ENCODE results near the gene TCEANC. TPM values are rescaled to one million over a fixed set of nuclear protein-coding genes. Genes with fewer than 3 reads are reported as not detected.

TCEANC gene
- polyA plus RNA-seq, 1 donor from 2014 or later: 5.0 TPM

DNA sequence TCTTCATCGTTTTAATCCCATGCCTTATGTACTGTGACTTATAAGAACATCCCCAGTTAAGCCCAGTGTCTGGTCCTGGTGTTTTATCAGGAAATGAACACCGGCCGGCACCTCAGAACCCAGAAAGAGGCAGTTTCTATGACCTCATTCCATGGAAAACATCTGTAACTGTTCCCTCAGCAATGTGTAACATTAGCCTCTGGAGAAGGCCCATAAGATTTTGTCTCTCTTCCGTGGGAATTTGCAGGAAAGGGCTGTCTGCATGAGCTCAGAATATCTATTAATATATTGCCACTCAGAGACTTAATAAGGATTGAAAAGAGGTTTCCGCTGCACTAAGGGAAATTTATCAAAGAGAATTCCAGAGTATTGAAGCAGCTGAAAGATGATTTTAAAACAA is 3.1 kb upstream of the TCEANC start:
- no peak overlapping the region for H3K4me3 ChIP-seq (ENCODE audit: low read length)
- no peak for TF ChIP-seq REST (IDR thresholded peaks at IDR 0.05; ENCODE audit: borderline replicate concordance)
- TF ChIP-seq EZH2 (IDR thresholded peaks at IDR 0.05; ENCODE audit: borderline replicate concordance, insufficient read depth, low read length, poor library complexity, severe bottlenecking): no peak
- H3K36me3 ChIP-seq (ENCODE audit: insufficient read depth, low read length): no peaks in the 10 kb centered on the region
- H3K27ac ChIP-seq (ENCODE audit: low read length): no peak overlapping the region
- no peak overlapping the region for H3K4me2 ChIP-seq (ENCODE audit: low read length)
- no peak overlapping the region for H2AFZ ChIP-seq (ENCODE audit: low read depth, low read length)
- no peak overlapping the region for H3K9ac ChIP-seq (ENCODE audit: low read length)
- no peaks in the 10 kb centered on the region for H3K9me3 ChIP-seq (ENCODE audit: low read length)
- H3K79me2 ChIP-seq (replicated peaks; ENCODE audit: insufficient read depth, low read length): no peaks in the 10 kb centered on the region
- H3F3A ChIP-seq (ENCODE audit: insufficient read depth, low read length, poor library complexity, severe bottlenecking): no peaks in the 10 kb centered on the region
- H3K27me3 ChIP-seq (ENCODE audit: insufficient read depth, low read depth, low read length): no peaks in the 10 kb centered on the region
- H3K9me2 ChIP-seq (ENCODE audit: insufficient read depth, low read length): no peaks in the 10 kb centered on the region
- H4K20me1 ChIP-seq (ENCODE audit: insufficient read depth): no peaks in the 10 kb centered on the region

DNA sequence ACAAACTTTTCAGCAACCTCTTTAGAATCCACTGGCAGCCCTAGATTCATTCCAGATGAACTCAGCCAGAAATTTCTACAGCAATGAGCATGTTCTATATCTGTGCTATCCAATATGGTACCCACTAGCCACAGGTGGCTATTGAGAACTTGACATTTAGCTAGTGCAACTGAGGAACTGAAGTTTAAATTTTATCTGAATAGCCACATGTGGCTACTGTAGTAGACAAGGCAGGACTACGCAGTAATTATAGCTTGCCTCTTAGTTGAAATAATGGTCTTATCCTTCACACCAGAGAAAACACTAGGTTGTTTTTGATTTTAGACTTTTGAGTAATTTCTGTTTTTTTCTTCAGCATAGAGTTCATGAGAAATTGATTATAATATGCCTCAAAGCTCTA is 2.6 kb upstream of the TCEANC start:
- H3F3A ChIP-seq (ENCODE audit: insufficient read depth, low read length, poor library complexity, severe bottlenecking): no peaks in the 10 kb centered on the region
- H3K9me2 ChIP-seq (ENCODE audit: insufficient read depth, low read length): no peaks in the 10 kb centered on the region
- no peak overlapping the region for H3K4me2 ChIP-seq (ENCODE audit: low read length)
- no peak for TF ChIP-seq MXI1 (conservative IDR thresholded peaks at IDR 0.05; ENCODE audit: poor library complexity, severe bottlenecking)
- no peak for TF ChIP-seq REST (IDR thresholded peaks at IDR 0.05; ENCODE audit: borderline replicate concordance)
- no peak for TF ChIP-seq SMC3 (conservative IDR thresholded peaks at IDR 0.05; ENCODE audit: poor library complexity)
- TF ChIP-seq, protein P1, sequence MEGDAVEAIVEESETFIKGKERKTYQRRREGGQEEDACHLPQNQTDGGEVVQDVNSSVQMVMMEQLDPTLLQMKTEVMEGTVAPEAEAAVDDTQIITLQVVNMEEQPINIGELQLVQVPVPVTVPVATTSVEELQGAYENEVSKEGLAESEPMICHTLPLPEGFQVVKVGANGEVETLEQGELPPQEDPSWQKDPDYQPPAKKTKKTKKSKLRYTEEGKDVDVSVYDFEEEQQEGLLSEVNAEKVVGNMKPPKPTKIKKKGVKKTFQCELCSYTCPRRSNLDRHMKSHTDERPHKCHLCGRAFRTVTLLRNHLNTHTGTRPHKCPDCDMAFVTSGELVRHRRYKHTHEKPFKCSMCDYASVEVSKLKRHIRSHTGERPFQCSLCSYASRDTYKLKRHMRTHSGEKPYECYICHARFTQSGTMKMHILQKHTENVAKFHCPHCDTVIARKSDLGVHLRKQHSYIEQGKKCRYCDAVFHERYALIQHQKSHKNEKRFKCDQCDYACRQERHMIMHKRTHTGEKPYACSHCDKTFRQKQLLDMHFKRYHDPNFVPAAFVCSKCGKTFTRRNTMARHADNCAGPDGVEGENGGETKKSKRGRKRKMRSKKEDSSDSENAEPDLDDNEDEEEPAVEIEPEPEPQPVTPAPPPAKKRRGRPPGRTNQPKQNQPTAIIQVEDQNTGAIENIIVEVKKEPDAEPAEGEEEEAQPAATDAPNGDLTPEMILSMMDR (IDR thresholded peaks at IDR 0.05; ENCODE audit: poor library complexity, severe bottlenecking): no peak
- TF ChIP-seq TAF1 (IDR thresholded peaks at IDR 0.05; ENCODE audit: low read depth): no peak
- no peak for TF ChIP-seq EZH2 (IDR thresholded peaks at IDR 0.05; ENCODE audit: borderline replicate concordance, insufficient read depth, low read length, poor library complexity, severe bottlenecking)
- no peak overlapping the region for H3K27ac ChIP-seq (ENCODE audit: low read length)
- H3K36me3 ChIP-seq (ENCODE audit: insufficient read depth, low read length): no peaks in the 10 kb centered on the region
- no peaks in the 10 kb centered on the region for H3K79me2 ChIP-seq (replicated peaks; ENCODE audit: insufficient read depth, low read length)
- no peaks in the 10 kb centered on the region for H4K20me1 ChIP-seq (ENCODE audit: insufficient read depth)
- H3K9me3 ChIP-seq (ENCODE audit: low read length): no peaks in the 10 kb centered on the region
- no peak overlapping the region for H3K9ac ChIP-seq (ENCODE audit: low read length)
- H2AFZ ChIP-seq (ENCODE audit: low read depth, low read length): no peak overlapping the region
- H3K4me3 ChIP-seq (ENCODE audit: low read length): no peak overlapping the region
- no peaks in the 10 kb centered on the region for H3K27me3 ChIP-seq (ENCODE audit: insufficient read depth, low read depth, low read length)
